Hematopoietic multipotent progenitor cell treated with erythropoietin and hydrocortisone succinate and interleukin-3 and kit ligand, for 4 days (in vitro differentiated cells): ENCODE measurements around the gene HINT3.
"Not testable (repeated sequence)": the region's sequence is repeated elsewhere in the genome, so short reads cannot be mapped to it uniquely, and the experiment has no call there.

Experiments used
- DNase-seq: peaks from one replicate; pipeline ENCODE4 v3.0.0-alpha.2; 2015

Gene HINT3

DNA sequence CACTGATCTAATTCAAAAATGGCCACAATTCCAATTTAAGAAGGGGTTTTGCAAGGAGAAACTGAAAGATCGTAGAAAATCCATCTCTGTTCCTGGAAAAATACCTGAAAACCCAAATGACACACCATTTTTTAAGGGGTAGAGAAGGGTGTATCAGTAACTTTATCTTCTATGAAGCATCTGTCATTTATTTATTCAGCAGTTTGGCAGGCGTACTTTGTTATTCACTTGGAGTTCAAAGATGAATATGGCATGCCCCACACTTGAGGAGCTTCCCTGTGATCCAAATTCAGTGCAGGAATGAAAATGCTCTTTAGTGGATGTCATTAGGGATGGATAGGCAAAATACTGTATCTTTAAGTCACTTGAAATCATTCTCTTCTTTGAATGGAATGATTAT is 7.2 kb downstream of the HINT3 start:
- no peak for DNase-seq

DNA sequence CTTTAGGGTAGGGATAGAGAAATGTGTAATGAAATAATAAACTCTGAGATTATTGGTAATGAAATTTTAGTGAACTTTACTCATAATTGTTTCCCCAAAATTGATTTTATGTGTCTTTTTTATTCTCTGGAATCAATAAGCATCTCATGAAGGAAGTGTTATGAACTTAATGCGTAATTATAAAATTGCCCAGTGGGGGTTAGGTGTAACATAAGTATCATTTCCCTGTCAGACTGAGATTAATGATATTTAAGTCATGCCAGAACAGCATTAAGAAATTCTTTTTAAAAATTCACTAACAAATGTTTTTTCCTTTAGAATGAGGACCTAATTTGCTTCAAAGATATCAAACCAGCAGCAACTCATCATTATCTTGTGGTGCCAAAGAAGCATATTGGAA is 10.0 kb downstream of the HINT3 start:
- DNase-seq = no peak

DNA sequence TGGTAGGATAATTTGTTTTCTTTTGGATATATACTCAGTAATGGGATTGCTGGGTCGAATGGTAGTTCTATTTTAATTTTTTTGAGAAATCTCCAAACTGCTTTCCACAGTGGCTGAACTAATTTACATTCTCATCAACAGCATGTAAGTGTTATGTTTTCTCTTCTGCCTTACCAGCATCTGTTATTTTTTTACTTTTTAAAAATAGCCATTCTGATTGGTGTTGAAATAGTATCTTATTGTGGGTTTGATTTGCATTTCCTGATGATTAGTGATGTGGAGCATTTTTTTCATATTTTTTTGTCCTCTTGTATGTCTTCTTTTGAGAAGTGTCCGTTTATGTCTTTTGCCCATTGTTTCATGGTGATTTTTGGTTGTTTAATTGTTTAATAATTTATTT is 11.9 kb downstream of the HINT3 start:
- DNase-seq = no peak

DNA sequence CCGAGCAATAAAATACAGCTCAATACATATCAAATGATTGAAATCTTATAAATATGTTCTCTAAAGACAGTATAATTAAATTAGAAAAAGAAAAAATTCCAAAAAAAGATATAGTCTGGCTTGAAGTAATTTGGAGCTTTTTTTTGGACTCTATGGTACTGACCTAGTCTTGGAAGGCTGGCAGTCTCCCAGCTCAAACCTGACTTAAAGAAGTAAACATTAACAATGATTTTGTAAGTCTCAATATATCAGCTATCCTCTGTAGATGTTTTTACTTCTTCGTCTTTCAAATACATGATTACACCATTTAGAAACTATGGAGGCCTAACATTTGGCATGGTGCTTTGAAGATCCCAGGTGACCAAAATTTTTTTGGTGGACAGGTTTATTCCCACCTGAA is 14.2 kb downstream of the HINT3 start:
- no peak for DNase-seq

DNA sequence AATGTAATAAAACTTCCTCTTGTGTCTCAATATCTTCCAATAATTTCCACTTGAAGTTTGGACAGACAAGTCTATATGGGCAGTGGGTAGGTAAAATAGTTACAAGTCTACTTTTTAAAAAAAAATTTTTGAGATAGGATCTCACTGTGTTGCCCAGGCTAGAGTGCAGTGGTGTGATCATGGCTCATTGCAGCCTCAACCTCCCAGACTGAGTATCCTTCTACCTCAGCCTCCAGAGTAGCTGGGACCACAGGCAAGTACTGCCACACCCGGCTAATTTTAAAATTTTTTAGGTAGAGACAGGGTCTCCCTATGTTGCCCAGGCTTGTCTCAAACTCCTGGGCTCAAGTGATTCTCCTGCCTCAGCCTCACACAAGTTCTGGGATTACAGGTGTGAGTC is 15.9 kb downstream of the HINT3 start:
- not testable (repeated sequence) for DNase-seq

DNA sequence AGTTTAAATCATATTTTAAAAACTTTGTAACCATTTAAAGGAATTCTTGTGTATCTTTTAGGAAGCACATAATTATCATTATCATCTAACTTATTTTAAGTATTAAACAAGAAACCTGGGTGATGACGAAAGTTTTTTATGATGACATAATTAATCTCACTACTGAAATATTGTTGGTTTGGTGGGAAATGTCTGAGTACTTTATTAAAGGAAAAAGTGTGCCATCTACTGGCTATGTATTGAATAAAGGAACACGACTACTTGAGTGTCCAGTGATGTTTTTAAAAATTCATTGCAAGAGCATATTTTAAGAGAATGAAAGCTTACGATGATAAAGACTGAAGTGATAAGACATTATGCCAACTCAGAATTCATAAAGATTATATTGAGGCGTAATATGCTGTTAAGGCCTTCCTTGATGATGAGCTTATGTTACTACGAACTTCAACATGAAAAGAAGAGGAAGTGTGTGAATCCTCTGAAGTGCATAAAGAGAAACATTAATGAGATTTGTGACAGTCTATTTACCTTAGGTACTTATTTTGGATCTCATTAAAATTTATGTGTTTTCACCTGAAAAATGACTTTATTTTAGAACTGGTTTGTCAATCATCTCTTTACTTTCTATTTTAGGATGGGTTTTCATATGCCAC is 17.8 kb downstream of the HINT3 start:
- peak; percentile 90 for DNase-seq

DNA sequence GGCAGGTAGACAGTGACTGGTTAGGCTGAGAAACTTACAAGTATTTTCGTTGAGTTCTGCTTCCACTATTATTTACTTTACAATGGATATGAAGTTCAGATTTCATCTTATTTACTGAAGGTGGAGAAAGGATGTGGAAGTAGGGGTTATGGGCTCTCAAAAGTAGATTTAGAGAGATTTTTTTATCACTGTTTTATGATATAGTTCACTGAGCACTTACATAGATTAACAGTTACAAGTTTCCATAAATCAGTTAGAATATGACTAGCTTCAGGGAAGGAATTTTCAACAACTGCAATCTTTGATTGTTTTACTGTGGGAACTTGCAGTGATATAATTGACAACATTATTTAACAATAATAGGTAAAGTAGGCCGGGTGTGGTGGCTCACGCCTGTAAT is 22.5 kb downstream of the HINT3 start:
- DNase-seq = no peak

DNA sequence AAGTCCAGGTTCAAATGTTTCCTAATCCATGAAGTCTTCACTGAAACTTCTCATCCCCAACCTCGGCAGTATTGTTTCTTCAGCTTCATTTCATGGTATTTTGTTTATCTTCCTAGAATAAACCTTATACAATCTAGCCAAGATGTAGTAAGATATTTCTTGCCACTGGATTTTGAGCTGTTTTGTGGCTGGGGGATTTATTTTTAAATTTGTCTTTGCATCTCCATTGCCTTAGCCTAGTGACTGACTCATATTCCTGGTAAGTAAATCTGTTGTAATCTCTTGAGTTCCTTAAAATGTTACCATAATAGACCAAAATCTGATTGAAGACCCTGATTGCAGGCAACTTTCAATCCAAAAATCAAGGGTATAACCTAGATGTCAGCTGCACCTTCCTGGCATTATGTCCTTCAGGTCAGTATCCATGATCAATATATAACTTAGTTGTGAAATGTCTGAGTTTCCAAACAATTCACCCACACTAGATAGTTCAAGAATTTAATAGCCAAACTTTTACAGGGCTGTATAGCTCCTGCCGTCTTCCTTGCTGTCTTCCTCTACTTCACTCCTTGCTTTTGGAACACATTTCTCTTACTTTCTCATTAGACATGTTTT is 25.1 kb downstream of the HINT3 start:
- no peak for DNase-seq

DNA sequence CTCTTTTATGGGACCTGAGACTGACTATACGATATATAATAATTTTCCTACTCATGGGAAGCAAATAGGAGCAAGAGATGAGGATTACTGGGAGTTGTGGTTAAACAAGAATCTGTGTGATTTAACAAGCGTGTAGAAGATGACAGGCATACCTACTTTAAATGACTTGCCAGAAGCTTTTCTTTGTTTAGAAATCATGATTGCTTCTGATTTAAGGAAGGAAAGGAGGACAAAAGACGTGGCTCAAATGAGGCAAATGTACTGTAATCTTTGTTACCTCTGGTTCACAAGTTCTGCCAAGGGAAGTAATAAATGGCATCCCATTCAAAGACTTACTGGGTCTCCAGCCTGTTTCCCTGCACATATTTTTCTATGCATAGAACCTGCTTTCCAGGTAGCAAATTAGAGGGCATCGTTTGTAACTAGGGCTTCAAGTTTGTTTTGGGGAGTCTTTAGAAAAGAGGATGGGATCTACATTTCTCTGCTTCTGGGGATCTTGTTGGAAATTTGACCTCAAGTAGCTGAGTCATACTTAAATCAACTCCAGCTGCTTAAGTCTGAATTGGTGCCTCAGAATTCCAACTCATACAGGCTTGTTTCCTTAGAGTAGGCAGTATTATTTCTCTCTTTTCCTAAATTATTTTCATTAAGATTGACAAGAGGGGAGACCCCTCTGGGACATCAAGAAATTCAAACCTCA is 26.8 kb downstream of the HINT3 start:
- no peak for DNase-seq

DNA sequence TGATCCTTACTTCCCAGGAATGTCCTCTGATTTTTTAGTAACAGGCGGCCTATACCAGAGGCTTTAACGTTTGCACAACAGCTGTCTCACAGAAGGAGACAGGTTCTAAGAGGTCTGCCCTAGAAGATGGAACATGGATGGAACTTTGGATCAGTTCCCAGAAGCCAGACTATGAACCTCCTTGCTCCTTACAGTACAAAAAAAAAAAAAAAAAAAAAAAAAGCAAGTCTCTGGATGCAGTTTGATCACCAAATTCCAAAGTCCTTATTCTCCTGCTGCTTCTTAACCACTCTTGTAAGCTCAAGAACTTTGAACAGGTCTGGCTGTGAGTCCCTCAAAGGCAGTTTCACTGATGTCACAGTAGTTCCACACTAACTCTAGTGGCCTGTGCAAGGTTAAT is 27.7 kb downstream of the HINT3 start:
- DNase-seq = no peak

DNA sequence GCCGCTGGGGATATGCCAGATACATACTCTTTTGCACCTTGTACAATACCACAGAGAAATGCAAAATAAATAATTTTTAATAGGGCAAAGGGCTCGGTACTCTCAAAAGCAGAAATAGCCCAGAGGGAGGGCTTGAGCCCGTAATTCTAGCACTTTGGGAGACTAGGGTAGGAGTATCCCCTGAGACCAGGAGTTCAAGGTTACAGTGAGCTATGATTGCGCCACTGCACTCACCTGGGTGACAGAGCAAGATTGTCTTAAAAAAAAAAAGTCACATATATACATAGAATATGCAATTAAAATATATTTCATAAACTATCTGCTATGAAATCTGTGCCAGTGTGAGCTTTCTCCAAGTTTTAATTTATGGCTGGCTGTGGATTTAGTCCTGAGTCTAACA is 29.0 kb downstream of the HINT3 start:
- no peak for DNase-seq

DNA sequence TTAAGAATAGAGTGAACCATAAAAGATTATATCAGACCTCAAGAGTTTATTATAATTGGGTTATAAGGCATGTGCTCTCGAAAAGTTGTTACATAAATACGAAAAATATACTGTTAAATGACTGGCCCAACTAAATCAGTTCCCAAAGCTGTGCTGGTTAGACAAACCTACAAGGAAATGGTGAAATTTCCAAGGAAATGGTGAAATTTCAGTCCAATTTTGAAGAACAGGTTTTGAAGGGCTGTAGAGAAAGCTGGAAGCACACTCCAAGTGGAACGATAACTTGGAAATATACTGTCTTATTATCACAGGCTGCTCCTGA is 29.4 kb downstream of the HINT3 start:
- no peak for DNase-seq

DNA sequence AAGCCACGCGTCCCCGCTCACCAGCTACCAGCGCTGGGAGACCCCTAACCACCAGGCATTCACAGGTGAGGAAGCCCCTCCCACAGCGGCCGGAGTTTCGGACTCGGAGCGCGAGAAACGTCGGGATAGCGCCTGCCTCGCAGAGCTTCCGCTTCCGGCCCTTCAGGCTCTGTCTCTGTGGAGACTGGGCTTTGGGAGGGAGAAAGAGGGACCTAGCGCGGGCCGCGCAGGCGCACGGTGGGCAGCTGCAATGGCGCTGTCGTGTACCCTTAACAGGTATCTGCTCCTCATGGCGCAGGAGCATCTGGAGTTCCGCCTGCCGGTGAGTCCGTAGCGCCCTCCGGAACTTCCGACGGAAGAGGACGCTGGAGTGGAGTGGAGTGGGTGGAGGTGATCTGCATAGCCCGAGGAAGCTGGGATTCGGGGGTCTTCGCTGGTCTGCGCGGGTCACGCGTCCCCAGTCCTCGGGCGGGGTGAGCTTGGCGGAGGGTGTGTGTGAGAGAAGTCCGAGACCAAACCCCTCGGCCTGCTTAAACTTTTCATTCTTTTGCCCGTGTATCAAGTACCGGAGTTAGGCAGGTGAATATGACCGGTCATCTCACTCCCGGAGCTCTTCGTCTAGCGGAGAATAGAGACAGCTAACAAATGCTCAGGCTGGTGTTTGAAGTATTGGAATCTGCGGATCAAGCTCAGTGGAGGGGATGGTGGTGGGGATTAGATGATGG is 29.9 kb downstream of the HINT3 start, which contains the start of gene TRMT11:
TSS of gene TRMT11 (plus strand) at position 240 of the 725 bp plus-strand sequence. CDS start at position 251, 11 bp downstream.
- DNase-seq = peak; percentile 96

DNA sequence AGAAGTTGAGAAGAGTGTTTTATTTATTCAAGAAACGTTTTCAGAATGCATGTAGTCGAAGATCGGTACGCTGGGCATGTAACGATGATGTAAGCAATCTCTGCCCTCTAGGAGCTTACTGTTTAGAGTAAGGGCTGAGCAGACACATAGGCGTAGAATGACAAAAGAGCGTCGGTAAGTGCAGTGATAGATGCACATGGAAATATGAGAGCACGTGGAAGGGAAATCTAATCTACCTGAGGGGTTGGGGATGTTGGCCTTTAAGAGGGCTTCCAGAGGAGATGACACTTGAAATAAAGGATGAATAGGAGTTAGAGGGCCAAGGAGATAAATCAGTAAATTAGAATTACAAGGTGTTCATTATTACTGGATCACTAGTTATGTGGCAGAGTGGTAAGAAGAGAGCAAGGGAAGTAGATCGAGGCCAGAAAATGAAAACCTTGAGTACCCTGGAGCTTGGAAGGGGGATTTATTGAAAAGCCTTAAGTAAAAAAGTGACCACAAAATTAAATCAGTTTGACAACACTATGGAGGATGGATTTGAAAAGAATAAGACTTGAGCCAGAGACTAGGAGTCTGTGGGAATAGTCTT is 30.6 kb downstream of the HINT3 start:
- DNase-seq = peak; percentile 53

DNA sequence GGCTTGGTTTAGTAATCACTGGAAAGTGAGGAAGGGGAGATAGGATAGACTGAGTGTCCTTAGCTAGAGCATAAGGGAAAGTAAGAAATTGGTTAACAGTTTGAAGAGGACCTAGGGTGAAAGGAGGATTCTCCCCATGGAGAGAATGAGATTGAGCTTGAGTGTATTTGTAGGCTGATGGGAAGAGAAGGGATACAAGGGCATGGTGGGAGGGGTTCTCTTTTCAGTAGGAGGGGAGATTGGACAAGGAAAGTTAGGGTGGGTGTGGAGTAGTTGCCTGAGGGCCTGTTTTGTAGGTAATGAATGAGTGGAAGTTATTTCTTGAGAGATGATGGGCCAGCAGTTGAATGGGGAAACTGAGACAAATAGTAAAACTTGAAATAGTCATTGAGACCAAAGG is 31.7 kb downstream of the HINT3 start:
- DNase-seq = no peak

DNA sequence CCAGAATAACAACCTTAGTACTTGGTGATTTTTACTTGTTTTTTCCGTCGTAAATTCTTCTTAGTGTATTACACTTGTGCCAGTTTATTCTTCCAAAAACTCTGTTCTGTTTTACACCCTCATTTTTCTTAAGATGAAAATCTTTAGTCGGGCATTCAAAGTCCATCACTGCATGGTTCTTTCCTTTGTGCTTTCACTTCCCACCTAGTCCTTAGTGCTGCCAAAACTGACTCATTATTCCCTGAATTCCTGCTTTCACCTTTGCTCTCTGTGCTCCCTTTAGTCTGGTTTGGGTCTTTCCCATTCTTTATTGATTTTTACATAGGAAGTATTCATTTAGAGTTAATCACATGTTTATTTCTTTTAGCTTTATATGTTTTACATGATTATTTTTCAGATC is 33.1 kb downstream of the HINT3 start:
- no peak for DNase-seq

DNA sequence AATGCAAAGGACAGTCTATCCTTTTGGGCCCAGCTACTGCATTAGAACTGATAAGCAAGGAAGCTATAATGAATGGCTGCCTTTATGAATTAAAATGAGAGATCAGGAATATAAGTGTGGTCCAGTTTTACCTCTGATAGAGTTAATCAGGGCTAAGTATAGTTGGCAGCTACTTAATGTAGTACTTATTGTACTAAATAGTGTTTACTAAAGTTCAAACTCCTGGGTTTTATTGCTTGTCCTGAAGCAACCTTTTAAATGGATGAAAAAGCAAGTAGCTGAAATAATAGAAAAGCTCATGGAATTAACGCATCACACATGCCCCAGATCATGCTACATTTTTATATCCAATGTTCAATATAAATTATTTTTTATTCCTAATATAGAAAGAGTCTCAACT is 35.1 kb downstream of the HINT3 start:
- no peak for DNase-seq

DNA sequence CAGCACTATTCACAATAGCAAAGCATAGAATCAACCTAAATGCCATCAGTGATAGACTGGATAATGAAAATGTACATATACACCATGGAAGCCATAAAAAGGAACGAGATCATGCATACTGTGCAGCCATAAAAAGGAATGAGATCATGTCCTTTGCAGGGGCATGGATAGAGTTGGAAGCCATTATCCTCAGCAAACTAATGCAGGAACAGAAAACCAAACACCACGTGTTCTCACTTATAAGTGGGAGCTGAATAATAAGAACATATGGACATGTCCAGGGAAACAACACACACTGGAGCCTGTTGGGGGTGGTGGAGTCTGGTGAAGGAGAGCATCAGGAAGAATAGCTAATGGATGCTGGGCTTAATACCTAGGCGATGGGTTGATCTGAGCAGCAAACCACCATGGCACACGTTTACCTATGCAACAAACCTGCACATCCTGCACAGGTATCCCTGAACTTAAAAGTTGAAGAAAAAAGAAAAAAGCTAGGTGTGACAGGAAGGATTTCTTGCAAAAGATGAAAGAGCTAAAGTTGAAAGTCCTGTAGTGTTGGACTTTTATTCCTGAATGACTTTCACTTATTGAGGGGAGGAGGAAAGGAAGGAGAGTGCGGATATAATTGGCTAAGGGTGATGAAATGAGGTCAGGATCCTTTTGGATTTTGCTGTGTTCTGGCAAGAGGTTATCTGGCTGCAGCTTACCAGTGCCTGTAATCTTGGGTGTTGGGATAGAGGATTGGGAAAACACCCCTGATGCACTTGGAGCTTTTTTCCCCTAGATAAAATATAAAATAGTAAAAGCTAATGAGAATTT is 38.3 kb downstream of the HINT3 start:
- no peak for DNase-seq

DNA sequence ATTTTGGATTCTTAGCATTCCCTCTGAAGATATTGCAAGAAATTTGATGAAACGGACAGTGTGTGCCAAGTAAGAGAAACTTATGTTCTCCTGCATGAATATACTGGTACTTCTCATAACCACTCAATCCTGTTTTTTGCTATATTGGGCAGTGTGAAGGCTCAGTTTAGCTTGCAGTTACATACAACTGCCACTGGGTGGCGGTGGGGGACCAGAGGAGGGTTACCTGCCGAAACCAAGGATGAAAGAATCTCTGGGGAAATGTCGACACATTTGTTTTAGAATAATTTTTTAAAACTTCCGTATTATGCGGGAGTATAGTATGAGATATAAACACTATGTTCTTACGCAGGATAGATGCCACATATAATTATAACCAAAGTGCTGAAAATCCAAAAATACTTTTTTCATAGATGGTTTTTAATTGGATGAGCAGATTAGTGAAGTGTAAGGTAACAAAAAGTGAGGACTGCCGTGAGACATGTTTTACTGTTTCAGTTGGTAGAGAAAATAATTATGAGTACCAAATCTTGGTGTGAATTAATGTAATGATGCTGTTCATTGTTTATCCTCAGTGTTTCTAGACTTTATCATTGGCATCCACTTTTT is 39.5 kb downstream of the HINT3 start:
- DNase-seq = peak; percentile 86

DNA sequence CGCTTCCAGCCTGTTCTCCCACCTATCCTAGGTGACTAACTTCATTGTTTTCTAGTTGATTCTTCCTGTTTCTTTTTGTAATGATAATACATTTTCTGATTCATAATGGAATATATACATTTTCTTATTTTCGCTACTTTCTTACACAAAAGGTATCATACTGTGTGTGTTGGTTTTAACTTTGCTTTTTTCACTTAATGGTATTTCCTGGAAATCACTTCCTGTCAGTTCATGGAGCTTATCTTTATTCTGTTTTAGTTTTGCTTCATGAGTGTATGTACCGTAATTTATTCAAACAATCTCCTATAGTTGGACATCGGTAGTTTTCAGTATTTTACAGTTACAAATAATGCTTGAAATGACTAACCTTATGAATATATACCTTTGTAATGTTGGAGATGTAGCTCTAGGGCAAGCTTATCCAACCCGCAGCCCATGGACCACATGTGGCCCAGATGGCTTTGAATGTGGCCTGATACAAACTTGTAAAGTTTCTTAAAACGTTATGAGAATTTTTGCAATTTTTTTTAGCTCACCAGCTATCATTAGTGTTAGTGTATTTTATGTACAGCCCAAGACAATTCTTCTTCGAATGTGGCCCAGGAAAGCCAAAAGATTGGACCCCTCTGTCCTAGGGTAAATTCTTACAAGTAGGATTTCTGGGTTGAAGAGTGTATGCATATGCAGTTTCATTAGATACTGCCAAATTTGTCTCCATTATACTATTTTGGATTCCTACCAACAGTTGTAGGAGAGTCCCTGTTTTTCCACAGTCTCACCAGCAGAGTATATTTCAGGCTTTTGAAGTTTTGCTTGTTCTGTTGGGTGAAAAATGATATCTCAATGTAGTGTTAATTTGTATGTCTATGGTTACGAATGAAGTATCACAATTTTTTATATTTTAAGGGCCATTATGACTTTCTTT is 46.4 kb downstream of the HINT3 start:
- no peak for DNase-seq

DNA sequence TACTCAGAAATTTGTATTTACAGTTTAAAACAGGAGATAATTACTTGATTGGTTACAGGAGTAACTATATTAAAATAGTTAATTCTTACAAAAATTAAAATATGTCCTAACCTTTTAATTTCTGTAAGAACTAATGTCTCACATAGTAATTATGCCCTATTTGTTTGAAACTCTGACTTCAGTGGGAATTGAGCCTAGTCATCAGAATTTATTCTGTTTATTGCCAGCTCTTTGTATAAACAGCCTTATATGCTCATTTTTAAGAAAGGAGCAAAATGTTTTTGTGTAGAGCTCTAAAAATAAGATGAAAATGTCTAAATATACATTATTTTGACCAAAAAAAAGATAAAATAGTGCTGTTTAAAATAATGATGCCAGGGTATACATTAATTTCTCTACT is 51.2 kb downstream of the HINT3 start:
- no peak for DNase-seq
